MCF 10A (cell line): ENCODE data around the gene P3R3URF. TPM values are rescaled to one million over a fixed set of nuclear protein-coding genes. Genes with fewer than 3 reads are reported as not detected.

ENCODE experiments used
- BruUV-seq: library from RNA; stranded (reverse); fragments of 400-500 nt; replicated peaks from 2 replicates; lab custom pipeline; 2021; lab: Mats Ljungman, UMichigan
- CTCF ChIA-PET: fragments of 300-600 bp; sonication (Branson Sonifier 250); formaldehyde crosslinking; extraction: SDS; loops from one replicate; lab custom pipeline; 2021; ENCODE audit warnings: antibody characterized with exemption, inconsistent platforms; lab: Yijun Ruan, JAX
- POLR2A ChIA-PET: fragments of 300-600, 350-650 bp; sonication (Branson Sonifier 250); formaldehyde crosslinking; extraction: SDS; loops from one replicate; lab custom pipeline; 2020; ENCODE audit warnings: antibody characterized with exemption, inconsistent platforms; lab: Yijun Ruan, JAX
- DNase-seq: peaks from one replicate; pipeline ENCODE4 v3.0.0-alpha.2; 2018; ENCODE audit not compliant: unreplicated experiment
- H3K27ac Mint-ChIP-seq: one replicate; pipeline ENCODE4 v1.8.0; 2022; ENCODE audit warnings: mild to moderate bottlenecking, low read depth, mixed read lengths; ENCODE audit not compliant: unreplicated experiment
- H3K27me3 Mint-ChIP-seq: one replicate; pipeline ENCODE4 v1.8.0; 2022; ENCODE audit warnings: mixed read lengths; ENCODE audit not compliant: insufficient read depth, unreplicated experiment
- H3K36me3 Mint-ChIP-seq: one replicate; pipeline ENCODE4 v1.8.0; 2022; ENCODE audit warnings: mild to moderate bottlenecking, moderate library complexity, mixed read lengths; ENCODE audit not compliant: insufficient read depth, unreplicated experiment
- H3K4me1 Mint-ChIP-seq: one replicate; pipeline ENCODE4 v1.8.0; 2022; ENCODE audit warnings: mixed read lengths; ENCODE audit not compliant: insufficient read depth, unreplicated experiment
- H3K4me3 Mint-ChIP-seq: one replicate; pipeline ENCODE4 v1.8.0; 2022; ENCODE audit warnings: mild to moderate bottlenecking, moderate library complexity, mixed read lengths; ENCODE audit not compliant: unreplicated experiment
- H3K9me3 Mint-ChIP-seq: one replicate; pipeline ENCODE4 v1.8.0; 2022; ENCODE audit warnings: mixed read lengths; ENCODE audit not compliant: unreplicated experiment
- CTCF ChIP-seq: fragments of 200-600 bp; IDR thresholded peaks from one replicate; pipeline ENCODE4 v1.8.0; 2022; ENCODE audit warnings: antibody characterized with exemption, mild to moderate bottlenecking; ENCODE audit not compliant: unreplicated experiment
- intact Hi-C: fragments of 100-400 bp; cut with micrococcal nuclease; formaldehyde crosslinking; loops from 2 replicates; pipeline ENCODE4 v1.14.1; 2022
- total RNA-seq: library from RNA; stranded (reverse); gene quantifications from 2 replicates; pipeline ENCODE4 v1.2.3, GENCODE V29; 2022

P3R3URF gene
- total RNA-seq, 1 experiment from 2014 or later: not detected

- no peak for TF ChIP-seq CTCF
- no TSS peak for BruUV-seq
- CTCF ChIA-PET: interaction anchor here (0.6 to 3.1 kb wide), 9 partner anchors 11 to 512 kb away, joined by 3 to 26 read pairs (median 4); no protein-coding TSS in a partner anchor
- Mint-ChIP-seq H3K36me3 (peaks cover 36% of the 10 kb centered on the region), H3K9me3 (no peaks in the 10 kb centered on the region), H3K4me1 (peaks cover 19% of the 10 kb centered on the region), H3K27me3 (no peaks in the 10 kb centered on the region), H3K4me3 (peak overlapping the region; percentile 76), H3K27ac (peak overlapping the region; percentile 80)
- no peak for DNase-seq
- POLR2A ChIA-PET: interaction anchor here (0.9 to 10.5 kb wide), 12 partner anchors 8 to 510 kb away, joined by 3 to 125 read pairs (median 4); no protein-coding TSS in a partner anchor
- intact Hi-C loops: no loop called here
These were observed 21.3 kb upstream of the P3R3URF start for GRCh38 chr1:46197560-46197963.

- H3K4me3 Mint-ChIP-seq: peak overlapping the region; percentile 76
- DNase-seq: no peak
- ChIA-PET POLR2A (interaction anchor here (0.9 to 10.5 kb wide), 4 partner anchors 14 to 165 kb away, joined by 3 to 125 read pairs (median 17); no protein-coding TSS in a partner anchor), CTCF (interaction anchor here (0.6 to 1.9 kb wide), 8 partner anchors 10 to 511 kb away, joined by 3 to 10 read pairs (median 5); no protein-coding TSS in a partner anchor)
- H3K27ac Mint-ChIP-seq: peak overlapping the region; percentile 80
- peaks cover 17% of the 10 kb centered on the region for H3K4me1 Mint-ChIP-seq
- BruUV-seq: no TSS peak
- TF ChIP-seq CTCF: no peak
- peaks cover 45% of the 10 kb centered on the region for H3K36me3 Mint-ChIP-seq
- intact Hi-C loops: no loop called here
- H3K9me3 Mint-ChIP-seq: no peaks in the 10 kb centered on the region
- H3K27me3 Mint-ChIP-seq: no peaks in the 10 kb centered on the region
These were observed 20.3 kb upstream of the P3R3URF start for GRCh38 chr1:46196609-46197008.

GRCh38 chr1:46194641-46195193, 18.4 kb upstream of the P3R3URF start:
- Mint-ChIP-seq H3K4me1 (peaks cover 18% of the 10 kb centered on the region), H3K27ac (peak overlapping the region; percentile 4), H3K9me3 (no peaks in the 10 kb centered on the region), H3K4me3 (no peak overlapping the region), H3K36me3 (peaks cover 51% of the 10 kb centered on the region), H3K27me3 (no peaks in the 10 kb centered on the region)
- BruUV-seq: no TSS peak
- DNase-seq: no peak
- ChIA-PET POLR2A (interaction anchor here (0.5 to 10.5 kb wide), 4 partner anchors 9 to 24 kb away, joined by 3 to 125 read pairs (median 4); partner anchors contain the start of gene LURAP1), CTCF (interaction anchor here (1.6 to 1.7 kb wide), 3 partner anchors 14 to 29 kb away, joined by 3 to 8 read pairs (median 6); no protein-coding TSS in a partner anchor)
- no peak for TF ChIP-seq CTCF
- intact Hi-C loops: no loop called here

- TF ChIP-seq CTCF: no peak
- peaks cover 25% of the 10 kb centered on the region for H3K4me1 Mint-ChIP-seq
- H3K27me3 Mint-ChIP-seq: no peaks in the 10 kb centered on the region
- DNase-seq: no peak
- H3K4me3 Mint-ChIP-seq: no peak overlapping the region
- POLR2A ChIA-PET: interaction anchor here (0.5 to 10.5 kb wide), 4 partner anchors 9 to 25 kb away, joined by 3 to 125 read pairs (median 4); partner anchors contain the start of gene LURAP1
- BruUV-seq: no TSS peak
- H3K27ac Mint-ChIP-seq: peak overlapping the region; percentile 4
- intact Hi-C loops: no loop called here
- CTCF ChIA-PET: interaction anchor here (0.9 to 1.7 kb wide), 3 partner anchors 13 to 30 kb away, joined by 3 to 8 read pairs (median 6); no protein-coding TSS in a partner anchor
- no peaks in the 10 kb centered on the region for H3K9me3 Mint-ChIP-seq
- H3K36me3 Mint-ChIP-seq: peaks cover 53% of the 10 kb centered on the region
These were observed 17.8 kb upstream of the P3R3URF start for GRCh38 chr1:46193984-46194570.
